ENCODE data around the gene OR13D1.
"Not testable (repeated sequence)": the region's sequence is repeated elsewhere in the genome, so short reads cannot be mapped to it uniquely, and the experiment has no call there.

Gene OR13D1, protein sequence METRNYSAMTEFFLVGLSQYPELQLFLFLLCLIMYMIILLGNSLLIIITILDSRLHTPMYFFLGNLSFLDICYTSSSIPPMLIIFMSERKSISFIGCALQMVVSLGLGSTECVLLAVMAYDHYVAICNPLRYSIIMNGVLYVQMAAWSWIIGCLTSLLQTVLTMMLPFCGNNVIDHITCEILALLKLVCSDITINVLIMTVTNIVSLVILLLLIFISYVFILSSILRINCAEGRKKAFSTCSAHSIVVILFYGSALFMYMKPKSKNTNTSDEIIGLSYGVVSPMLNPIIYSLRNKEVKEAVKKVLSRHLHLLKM

DNA sequence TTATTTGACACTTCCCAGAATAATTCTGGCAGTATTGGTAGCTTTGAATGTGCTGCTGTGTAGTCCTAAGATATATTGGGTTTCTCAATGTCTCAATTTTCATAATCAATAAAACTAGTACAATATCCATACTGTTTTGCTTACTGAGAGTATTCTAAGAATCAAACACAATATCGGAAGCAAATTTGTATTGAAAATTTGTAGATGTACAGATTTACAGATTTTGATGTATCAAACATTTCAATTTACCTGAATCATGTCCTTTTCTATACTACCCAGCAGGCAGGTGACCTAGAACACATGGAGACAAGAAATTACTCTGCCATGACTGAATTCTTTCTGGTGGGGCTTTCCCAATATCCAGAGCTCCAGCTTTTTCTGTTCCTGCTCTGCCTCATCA is at the start of gene OR13D1:
Gene OR13D1, plus strand, starts transcription at position 301 of the 400 bp plus-strand sequence. Its CDS starts 0 bp downstream, at position 301.
- DNase-seq (ENCODE audit: low spot score): no peak

DNA sequence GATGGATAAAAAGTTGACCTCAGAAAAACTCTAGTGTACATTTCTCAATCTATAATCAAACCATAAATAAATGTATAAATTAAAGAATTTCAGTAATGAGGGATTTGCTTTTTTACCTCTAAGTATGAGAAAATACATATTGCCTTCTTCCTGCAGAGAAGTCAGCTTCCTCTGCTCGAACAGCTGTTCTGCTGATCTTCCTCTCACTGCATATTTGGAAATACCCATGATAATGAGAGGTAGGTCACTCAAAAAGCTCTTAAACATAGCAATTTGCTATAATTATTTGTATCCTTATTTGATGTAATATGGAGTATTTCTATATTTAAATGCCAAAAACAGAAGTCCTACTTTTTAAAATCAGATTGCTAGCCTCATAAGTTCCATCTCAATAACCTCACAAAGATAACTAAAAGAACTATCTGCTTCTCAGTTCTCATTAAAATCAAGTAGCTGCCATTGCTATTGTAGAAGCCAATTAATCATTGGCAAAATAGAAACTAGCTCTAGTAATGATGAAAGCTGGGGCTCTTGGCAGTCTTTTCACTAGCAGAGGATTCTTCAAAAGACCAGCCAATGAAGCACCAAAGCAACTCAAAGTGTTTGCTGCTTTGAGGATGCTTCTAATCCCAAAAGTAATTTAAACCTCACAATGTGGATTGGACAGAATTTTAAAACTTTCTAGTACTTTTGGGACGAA is 35.7 kb upstream of the OR13D1 start:
- no peak for DNase-seq (ENCODE audit: low spot score)

DNA sequence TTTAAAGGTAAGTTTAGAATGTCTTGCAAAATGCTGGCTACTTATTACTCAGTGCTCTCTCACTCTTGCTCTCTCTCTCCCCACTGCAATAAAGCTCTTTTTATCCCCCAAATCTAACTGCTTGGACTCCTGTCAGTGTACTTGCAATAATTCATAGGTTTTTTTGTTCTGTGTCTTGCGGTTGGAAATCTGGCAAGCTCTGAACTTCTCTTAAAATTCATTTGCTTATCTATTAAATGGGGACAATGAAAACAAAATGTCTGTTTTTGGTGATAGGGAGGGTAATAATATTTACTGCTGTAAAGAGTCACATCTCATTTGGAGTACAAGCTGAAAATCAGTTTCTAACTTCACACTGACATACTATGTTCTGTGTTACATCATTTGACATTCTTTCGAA is 18.7 kb upstream of the OR13D1 start:
- no peak for DNase-seq (ENCODE audit: low spot score)

DNA sequence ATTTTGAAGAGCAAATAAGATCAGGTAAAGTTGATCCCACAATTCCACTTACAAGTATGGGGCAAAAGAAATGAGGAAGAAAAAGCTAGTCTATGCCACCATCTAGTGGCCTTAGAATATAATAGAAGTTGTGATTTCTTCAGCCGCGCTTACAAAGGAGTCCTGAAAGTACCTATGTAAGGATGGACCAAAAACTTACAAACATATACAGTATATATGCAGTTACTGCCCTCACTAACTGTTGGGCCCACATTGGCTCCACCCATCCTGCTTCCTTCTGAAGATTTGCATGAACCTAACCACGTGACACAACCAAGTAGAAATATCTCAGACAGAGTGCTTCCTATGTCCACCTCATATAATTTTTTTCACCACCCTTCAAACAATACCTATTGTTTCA is 11.7 kb upstream of the OR13D1 start:
- DNase-seq (ENCODE audit: low spot score): peak; percentile 19

DNA sequence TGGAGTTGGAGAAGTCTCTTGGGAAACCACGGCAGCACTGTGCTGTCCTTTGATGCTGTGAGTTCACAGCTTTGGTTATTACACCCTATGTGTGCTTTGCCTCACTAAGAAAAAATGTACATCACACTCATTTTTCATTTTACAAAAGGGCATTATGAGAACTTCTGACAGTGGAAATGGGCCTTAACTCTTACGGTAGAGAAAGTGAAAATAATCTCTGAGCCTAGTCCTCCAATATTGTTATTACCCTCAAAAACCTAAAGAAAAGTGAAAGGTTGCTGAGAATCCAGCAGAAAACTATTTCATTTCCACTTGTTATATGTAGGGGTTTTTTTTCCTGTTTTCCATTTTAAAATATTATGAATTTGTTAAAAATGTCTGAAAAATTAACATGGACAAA is 8.2 kb upstream of the OR13D1 start:
- no peak for DNase-seq (ENCODE audit: low spot score)

DNA sequence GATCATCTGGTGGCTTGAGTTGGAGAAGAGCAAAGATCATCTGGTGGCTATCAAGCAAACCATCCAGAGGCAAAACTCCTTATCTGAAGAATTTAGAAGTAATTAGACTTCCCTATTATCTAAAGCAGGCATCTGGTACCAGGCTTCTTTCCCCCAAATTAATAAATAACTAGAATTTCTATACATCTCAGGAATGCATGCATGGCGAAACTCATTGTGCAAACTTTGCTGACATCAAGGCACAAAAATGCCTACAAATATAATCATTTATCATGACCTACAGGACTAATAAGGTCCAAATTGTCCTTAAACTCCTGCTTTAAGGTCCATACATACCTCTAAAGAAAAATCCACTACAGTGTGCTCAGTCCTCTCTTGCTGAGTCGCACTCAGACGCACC is 6.0 kb downstream of the OR13D1 start:
- DNase-seq (ENCODE audit: low spot score): no peak

DNA sequence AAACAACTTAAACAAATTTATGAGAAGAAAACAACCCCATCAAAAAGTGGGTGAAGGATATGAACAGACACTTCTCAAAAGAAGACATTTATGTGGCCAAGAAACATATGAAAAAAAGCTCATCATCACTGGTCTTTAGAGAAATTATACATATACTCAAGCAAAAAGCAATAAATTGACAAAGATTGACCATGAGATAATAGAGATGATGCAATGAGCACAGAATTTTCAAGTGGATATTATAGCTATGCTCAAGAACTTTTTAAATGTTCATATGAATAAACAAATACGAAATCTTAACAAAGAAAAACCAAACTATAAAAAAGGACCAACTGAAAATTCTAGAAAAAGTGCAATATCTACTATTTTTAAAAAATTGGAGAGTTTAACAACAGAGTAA is 14.4 kb downstream of the OR13D1 start:
- DNase-seq (ENCODE audit: low spot score): not testable (repeated sequence)

DNA sequence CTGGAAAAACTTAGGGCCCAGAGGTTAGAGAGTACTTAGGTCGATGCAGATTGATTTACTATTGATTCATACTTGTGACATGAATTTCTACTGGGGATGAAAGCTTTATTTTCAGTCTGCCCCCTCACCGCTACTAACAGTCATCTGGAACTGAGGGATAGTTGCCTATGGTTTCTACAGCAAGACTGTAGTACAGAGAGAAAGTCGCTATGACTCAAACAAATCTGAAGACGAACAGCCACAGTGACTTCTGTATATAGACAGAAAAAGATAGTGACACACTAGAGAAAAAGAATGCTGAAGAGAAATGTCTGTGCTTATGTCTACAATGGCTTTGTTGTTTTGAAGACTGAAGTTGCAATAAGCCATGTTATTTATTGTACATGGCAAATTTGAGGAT is 17.3 kb downstream of the OR13D1 start:
- no peak for DNase-seq (ENCODE audit: low spot score)

DNA sequence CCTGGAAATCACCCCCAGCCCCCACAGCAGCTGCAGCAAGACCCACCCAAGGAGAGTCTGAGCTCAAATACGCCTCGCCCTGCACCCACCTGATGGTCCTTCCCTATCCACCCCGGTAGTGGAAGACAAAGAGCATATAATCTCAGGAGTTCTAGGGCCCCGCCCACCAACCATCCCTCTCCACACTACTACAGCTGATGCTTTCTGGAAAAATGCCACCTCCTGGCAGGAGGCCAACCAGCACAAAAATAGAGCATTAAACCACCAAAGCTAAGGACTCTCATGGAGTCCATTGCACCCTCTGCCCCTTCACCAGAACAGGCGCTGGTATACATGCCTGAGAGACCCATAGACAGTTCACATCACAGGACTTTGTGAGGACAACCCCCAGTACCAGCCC is 30.7 kb downstream of the OR13D1 start:
- no peak for DNase-seq (ENCODE audit: low spot score)

DNA sequence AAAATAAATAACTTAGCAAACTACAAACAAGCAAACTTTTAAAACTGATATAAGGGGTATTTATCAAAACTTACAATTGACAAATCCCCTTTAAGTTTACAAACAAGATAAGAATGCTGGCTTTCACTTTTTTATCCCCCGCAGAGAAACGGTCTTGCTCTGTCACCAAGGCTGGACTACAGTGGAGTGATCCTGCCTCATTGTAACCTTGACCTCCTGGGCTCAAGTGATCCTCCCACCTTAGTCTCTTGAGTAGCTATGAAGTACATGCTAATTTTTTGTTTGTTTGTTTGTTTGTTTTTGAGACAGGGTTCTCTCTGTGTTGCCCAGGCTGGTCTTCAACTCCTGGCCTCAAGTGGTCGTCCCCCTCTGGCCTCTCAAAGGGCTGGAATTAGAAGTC is 44.1 kb downstream of the OR13D1 start:
- no peak for DNase-seq (ENCODE audit: low spot score)

DNA sequence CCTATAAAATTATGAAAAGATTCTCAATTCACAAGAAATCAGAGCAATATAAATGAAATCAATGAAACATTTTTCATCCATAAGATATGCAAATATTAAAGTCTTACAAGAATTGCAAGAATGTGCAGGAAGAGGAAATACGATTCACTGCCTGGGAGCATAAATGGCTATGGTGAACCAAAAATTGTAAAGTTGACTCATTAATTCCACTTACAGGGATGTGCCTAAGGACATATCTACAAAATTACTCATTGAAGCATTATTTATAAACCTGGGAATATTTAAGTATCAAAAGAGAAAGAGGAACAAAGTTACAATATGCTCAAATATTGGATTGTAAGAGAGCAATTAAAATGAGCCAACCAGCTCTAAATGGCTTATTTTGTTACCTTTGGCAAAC is 46.3 kb downstream of the OR13D1 start:
- no peak for DNase-seq (ENCODE audit: low spot score)

DNA sequence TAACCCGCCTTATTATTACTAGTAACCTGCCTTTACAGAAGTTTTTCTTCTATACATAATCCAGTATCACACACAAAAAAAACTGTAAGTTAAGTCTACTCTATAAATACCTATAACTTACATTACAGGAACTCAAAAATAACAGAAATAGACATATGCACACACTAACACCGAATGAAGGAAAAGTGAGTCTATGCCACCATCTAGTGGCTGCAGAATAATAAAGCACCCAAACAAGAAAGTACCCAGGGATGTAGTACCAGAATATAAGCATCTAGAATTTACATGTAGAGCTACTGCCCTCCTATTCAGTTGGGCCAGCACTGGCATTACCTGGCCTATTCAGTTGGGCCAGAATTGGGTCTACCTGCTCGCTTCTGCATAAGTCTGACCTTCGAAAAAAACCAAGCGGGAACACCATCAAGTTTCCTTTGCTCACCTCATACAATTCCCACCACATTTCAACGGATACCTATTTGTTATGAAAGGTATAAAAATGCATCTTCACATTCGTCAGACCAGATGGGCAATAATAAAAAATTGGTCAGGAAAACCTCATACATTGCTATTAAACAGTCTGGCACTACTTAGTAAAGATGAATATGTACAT is 49.2 kb downstream of the OR13D1 start:
- peak; percentile 46 for DNase-seq (ENCODE audit: low spot score)
